ENCODE measurements around the gene WWOX. TPM values are rescaled to one million over a fixed set of nuclear protein-coding genes. Genes with fewer than 3 reads are reported as not detected.

Gene WWOX
- total RNA-seq, 1 donor from 2014 or later: 8.9 TPM

- no peaks in the 10 kb centered on the region for H3K9me3 ChIP-seq (replicated peaks)
- H3K27me3 ChIP-seq (ENCODE audit: low read depth): no peaks in the 10 kb centered on the region
- intact Hi-C loops (cut with micrococcal nuclease): no loop called here
- no peak for TF ChIP-seq CTCF (IDR thresholded peaks at IDR 0.05; ENCODE audit: borderline replicate concordance)
- no peak for DNase-seq
- no peak overlapping the region for H3K4me3 ChIP-seq
- H3K36me3 ChIP-seq: no peaks in the 10 kb centered on the region
- peak overlapping the region; percentile 43 for H3K27ac ChIP-seq (replicated peaks)
- H3K4me1 ChIP-seq: no peaks in the 10 kb centered on the region
These were observed 696.9 kb downstream of the WWOX start for GRCh38 chr16:78796221-78796866.

- Histone ChIP-seq H3K4me1 (no peaks in the 10 kb centered on the region), H3K9me3 (replicated peaks) (no peaks in the 10 kb centered on the region), H3K4me3 (no peak overlapping the region), H3K36me3 (no peaks in the 10 kb centered on the region), H3K27me3 (ENCODE audit: low read depth) (no peaks in the 10 kb centered on the region), H3K27ac (replicated peaks) (no peak overlapping the region)
- TF ChIP-seq CTCF (IDR thresholded peaks at IDR 0.05; ENCODE audit: borderline replicate concordance): no peak
- no peak for DNase-seq
- intact Hi-C loops (cut with micrococcal nuclease): no loop called here
These were observed 700.0 kb downstream of the WWOX start for GRCh38 chr16:78799429-78799828.

- no peaks in the 10 kb centered on the region for H3K4me1 ChIP-seq
- intact Hi-C loops (cut with micrococcal nuclease): no loop called here
These were observed 701.1 kb downstream of the WWOX start for GRCh38 chr16:78800523-78800922.

GRCh38 chr16:78804058-78804735, 704.7 kb downstream of the WWOX start:
- no peak overlapping the region for H3K27ac ChIP-seq (replicated peaks)
- intact Hi-C loops (cut with micrococcal nuclease): no loop called here
- H3K4me3 ChIP-seq: no peak overlapping the region
- no peaks in the 10 kb centered on the region for H3K27me3 ChIP-seq (ENCODE audit: low read depth)
- H3K4me1 ChIP-seq: no peaks in the 10 kb centered on the region
- H3K9me3 ChIP-seq (replicated peaks): peaks cover 8% of the 10 kb centered on the region
- no peaks in the 10 kb centered on the region for H3K36me3 ChIP-seq
- no peak for TF ChIP-seq CTCF (IDR thresholded peaks at IDR 0.05; ENCODE audit: borderline replicate concordance)
- DNase-seq: no peak

More at GRCh38 chr16:78800523-78800922, 701.1 kb downstream of the WWOX start:
- Histone ChIP-seq H3K36me3 (no peaks in the 10 kb centered on the region), H3K27ac (replicated peaks) (no peak overlapping the region), H3K27me3 (ENCODE audit: low read depth) (no peaks in the 10 kb centered on the region), H3K9me3 (replicated peaks) (no peaks in the 10 kb centered on the region), H3K4me3 (no peak overlapping the region)
- TF ChIP-seq CTCF (IDR thresholded peaks at IDR 0.05; ENCODE audit: borderline replicate concordance): no peak
- DNase-seq: no peak

- H3K4me1 ChIP-seq: no peaks in the 10 kb centered on the region
- H3K27ac ChIP-seq (replicated peaks): no peak overlapping the region
- peaks cover 8% of the 10 kb centered on the region for H3K9me3 ChIP-seq (replicated peaks)
- no peak for TF ChIP-seq CTCF (IDR thresholded peaks at IDR 0.05; ENCODE audit: borderline replicate concordance)
- no peak overlapping the region for H3K4me3 ChIP-seq
- intact Hi-C loops (cut with micrococcal nuclease): no loop called here
- DNase-seq: no peak
- no peaks in the 10 kb centered on the region for H3K27me3 ChIP-seq (ENCODE audit: low read depth)
- no peaks in the 10 kb centered on the region for H3K36me3 ChIP-seq
These were observed 706.1 kb downstream of the WWOX start for GRCh38 chr16:78805556-78805955.

Measured in left ventricle myocardium inferior (tissue), 1 donor.